GM21381 (cell line): Measurements from ENCODE around the gene COPB1.
A peak's percentile ranks its signal among the peaks of the same experiment; 100 is the strongest.

Source experiments
- ATAC-seq: cut with Tn5 transposase; IDR thresholded peaks from one replicate; pipeline ENCODE4 v1.9.1; 2021; ENCODE audit warnings: mild to moderate bottlenecking, moderate library complexity; ENCODE audit not compliant: unreplicated experiment

COPB1 gene

GRCh38 chr11:14518820-14519219, 19.2 kb upstream of the COPB1 start:
- no peak for ATAC-seq

- no peak for ATAC-seq
Measured at GRCh38 chr11:14513800-14514199, 14.2 kb upstream of the COPB1 start.

GRCh38 chr11:14506532-14506931, 6.9 kb upstream of the COPB1 start:
- no peak for ATAC-seq

- ATAC-seq = no peak
Measured at GRCh38 chr11:14503023-14503422, 3.4 kb upstream of the COPB1 start.

GRCh38 chr11:14502039-14502438, 2.4 kb upstream of the COPB1 start:
- no peak for ATAC-seq

- ATAC-seq = peak; percentile 60
Measured at GRCh38 chr11:14500181-14500651, 605 bp upstream of the COPB1 start.

- ATAC-seq = peak; percentile 8
Measured at GRCh38 chr11:14499178-14499559, 442 bp downstream of the COPB1 start.

- no peak for ATAC-seq
Measured at GRCh38 chr11:14480716-14481115, 18.9 kb downstream of the COPB1 start.

GRCh38 chr11:14471127-14471526, 28.5 kb downstream of the COPB1 start:
- ATAC-seq = no peak

GRCh38 chr11:14463623-14464022, 36.0 kb downstream of the COPB1 start:
- no peak for ATAC-seq

- ATAC-seq = no peak
Measured at GRCh38 chr11:14460147-14460546, 39.5 kb downstream of the COPB1 start.

- ATAC-seq = no peak
Measured at GRCh38 chr11:14458377-14458776, 41.2 kb downstream of the COPB1 start.

GRCh38 chr11:14455648-14456430, 43.8 kb downstream of the COPB1 start:
- no peak for ATAC-seq

- ATAC-seq = no peak
Measured at GRCh38 chr11:14454861-14455632, 44.6 kb downstream of the COPB1 start.

- ATAC-seq = no peak
Measured at GRCh38 chr11:14451825-14452224, 47.8 kb downstream of the COPB1 start.

- no peak for ATAC-seq
Measured at GRCh38 chr11:14449302-14449714, 50.3 kb downstream of the COPB1 start.

GRCh38 chr11:14448240-14448639, 51.4 kb downstream of the COPB1 start:
- ATAC-seq = no peak

GRCh38 chr11:14446701-14447169, 52.9 kb downstream of the COPB1 start:
- no peak for ATAC-seq

- no peak for ATAC-seq
Measured at GRCh38 chr11:14445542-14446530, 53.8 kb downstream of the COPB1 start.

- no peak for ATAC-seq
Measured at GRCh38 chr11:14444441-14445189, 55.0 kb downstream of the COPB1 start.
